H9 (cell line): ENCODE results near the gene SMIM9. TPM values are rescaled to one million over a fixed set of nuclear protein-coding genes. Genes with fewer than 3 reads are reported as not detected.

ENCODE experiments used
- DNase-seq: peaks from one replicate; pipeline ENCODE4 v3.0.0-alpha.2; 2017
- H2AFZ ChIP-seq: one replicate; pipeline ENCODE4 v1.6.1; 2013; ENCODE audit warnings: mild to moderate bottlenecking, low read length, control low read depth, moderate library complexity
- H2AK5ac ChIP-seq: 2 replicates; pipeline ENCODE4 v1.6.1; 2013; ENCODE audit warnings: low read length, control low read depth, mixed read lengths; ENCODE audit not compliant: insufficient read length
- H2BK120ac ChIP-seq: one replicate; pipeline ENCODE4 v1.6.1; 2013; ENCODE audit warnings: low read depth, mild to moderate bottlenecking, low read length, control low read depth, inconsistent platforms; ENCODE audit not compliant: poor library complexity, severe bottlenecking
- H2BK12ac ChIP-seq: 2 replicates; pipeline ENCODE4 v1.6.1; 2013; ENCODE audit warnings: low read length, control low read depth, mixed read lengths, low read depth; ENCODE audit not compliant: insufficient read length
- H2BK15ac ChIP-seq: 2 replicates; pipeline ENCODE4 v1.6.1; 2013; ENCODE audit warnings: low read depth, low read length, control low read depth
- H2BK20ac ChIP-seq: one replicate; pipeline ENCODE4 v1.6.1; 2013; ENCODE audit warnings: low read depth, mild to moderate bottlenecking, low read length, control low read depth, inconsistent platforms; ENCODE audit not compliant: poor library complexity, severe bottlenecking
- H2BK5ac ChIP-seq: 2 replicates; pipeline ENCODE4 v1.6.1; 2013; ENCODE audit warnings: low read length, control low read depth, mixed read lengths; ENCODE audit not compliant: insufficient read length
- H3K14ac ChIP-seq: 2 replicates; pipeline ENCODE4 v1.6.1; 2013; ENCODE audit warnings: low read length, control low read depth; ENCODE audit not compliant: insufficient read depth
- H3K18ac ChIP-seq: 2 replicates; pipeline ENCODE4 v1.6.1; 2013; ENCODE audit warnings: low read depth, mild to moderate bottlenecking, mixed read lengths, low read length, control low read depth; ENCODE audit not compliant: insufficient read length
- H3K23ac ChIP-seq: 2 replicates; pipeline ENCODE4 v1.6.1; 2013; ENCODE audit warnings: low read length, control low read depth, mixed read lengths, low read depth; ENCODE audit not compliant: insufficient read length
- H3K23me2 ChIP-seq: 2 replicates; pipeline ENCODE4 v1.6.1; 2013; ENCODE audit warnings: low read depth, mild to moderate bottlenecking, mixed read lengths, low read length, control low read depth; ENCODE audit not compliant: insufficient read length, poor library complexity, severe bottlenecking
- H3K27ac ChIP-seq: 2 replicates; pipeline ENCODE4 v1.5.1; 2013; ENCODE audit warnings: low read length, control low read depth, mixed read lengths, low read depth; ENCODE audit not compliant: insufficient read length
- H3K27me3 ChIP-seq: 2 replicates; pipeline ENCODE4 v1.6.1; 2013; ENCODE audit warnings: low read length, control low read depth, inconsistent platforms; ENCODE audit not compliant: insufficient read depth
- H3K4ac ChIP-seq: 2 replicates; pipeline ENCODE4 v1.6.1; 2013; ENCODE audit warnings: low read depth, mild to moderate bottlenecking, control low read depth, inconsistent platforms, low read length, moderate library complexity
- H3K4me1 ChIP-seq: 2 replicates; pipeline ENCODE4 v1.6.1; 2013; ENCODE audit warnings: low read length, control low read depth, inconsistent platforms; ENCODE audit not compliant: insufficient read depth
- H3K4me2 ChIP-seq: 2 replicates; pipeline ENCODE4 v1.6.1; 2013; ENCODE audit warnings: low read length, control low read depth, mixed read lengths; ENCODE audit not compliant: insufficient read length, insufficient read depth
- H3K56ac ChIP-seq: 2 replicates; pipeline ENCODE4 v1.6.1; 2013; ENCODE audit warnings: low read depth, mild to moderate bottlenecking, mixed read lengths, low read length, control low read depth; ENCODE audit not compliant: insufficient read length
- H3K79me1 ChIP-seq: 2 replicates; pipeline ENCODE4 v1.6.1; 2013; ENCODE audit warnings: low read depth, mild to moderate bottlenecking, moderate library complexity, low read length, control low read depth, inconsistent platforms; ENCODE audit not compliant: insufficient read depth, poor library complexity, severe bottlenecking
- H3K79me2 ChIP-seq: 2 replicates; pipeline ENCODE4 v1.6.1; 2013; ENCODE audit warnings: low read length, control low read depth, inconsistent platforms; ENCODE audit not compliant: insufficient read depth
- H3K9ac ChIP-seq: 2 replicates; pipeline ENCODE4 v1.6.1; 2013; ENCODE audit warnings: low read length, control low read depth, mixed read lengths; ENCODE audit not compliant: insufficient read length; ENCODE audit errors: extremely low read depth
- H3K9me3 ChIP-seq: one replicate; pipeline ENCODE4 v1.6.1; 2013; ENCODE audit warnings: low read depth, low read length, inconsistent platforms; ENCODE audit not compliant: control insufficient read depth
- H3T11ph ChIP-seq: one replicate; pipeline ENCODE4 v1.6.1; 2013; ENCODE audit warnings: mild to moderate bottlenecking, low read length, control low read depth, inconsistent platforms
- H4K20me1 ChIP-seq: one replicate; pipeline ENCODE4 v1.6.1; 2013; ENCODE audit not compliant: control insufficient read depth, insufficient read length, insufficient read depth
- H4K5ac ChIP-seq: 2 replicates; pipeline ENCODE4 v1.6.1; 2013; ENCODE audit warnings: low read depth, mild to moderate bottlenecking, mixed read lengths, low read length, control low read depth; ENCODE audit not compliant: insufficient read length
- H4K8ac ChIP-seq: replicated peaks from 2 replicates; pipeline ENCODE4 v1.6.1; 2013; ENCODE audit warnings: low read length, control low read depth, mixed read lengths, low read depth; ENCODE audit not compliant: insufficient read length
- H4K91ac ChIP-seq: 2 replicates; pipeline ENCODE4 v1.6.1; 2013; ENCODE audit warnings: low read depth, mild to moderate bottlenecking, moderate library complexity, mixed read lengths, low read length, control low read depth; ENCODE audit not compliant: insufficient read length
- H3K27ac Mint-ChIP-seq, 3 experiments: 2 replicates in 2 of 3; 3 replicates in 1 of 3; pipeline ENCODE4 v1.8.0; 2020 to 2021; ENCODE audit warnings: mixed read lengths in 3 of 3, mild to moderate bottlenecking in 1 of 3, moderate library complexity in 1 of 3
- H3K27me3 Mint-ChIP-seq: 2 replicates; pipeline ENCODE4 v1.8.0; 2021; ENCODE audit warnings: low read depth, mild to moderate bottlenecking, moderate library complexity, mixed read lengths
- H3K36me3 Mint-ChIP-seq, 3 experiments: 2 replicates in 2 of 3; 3 replicates in 1 of 3; pipeline ENCODE4 v1.8.0; 2020 to 2021; ENCODE audit warnings: low read depth in 3 of 3, mixed read lengths in 3 of 3; ENCODE audit not compliant: insufficient read depth in 1 of 3
- H3K4me1 Mint-ChIP-seq, 2 experiments: 2 replicates each; pipeline ENCODE4 v1.8.0; 2020; ENCODE audit warnings: mixed read lengths in 2 of 2
- H3K4me3 Mint-ChIP-seq, 2 experiments: 2 replicates in 1 of 2; 3 replicates in 1 of 2; pipeline ENCODE4 v1.8.0; 2020 to 2021; ENCODE audit warnings: mild to moderate bottlenecking in 2 of 2, mixed read lengths in 2 of 2, moderate library complexity in 1 of 2
- H3K9me3 Mint-ChIP-seq, 2 experiments: 2 replicates in 1 of 2; 3 replicates in 1 of 2; pipeline ENCODE4 v1.8.0; 2020; ENCODE audit warnings: mild to moderate bottlenecking in 2 of 2, mixed read lengths in 2 of 2, moderate library complexity in 1 of 2
- WGBS: extraction: QIAGEN DNeasy Blood & Tissue Kit; methylation state at CpG from one replicate; pipeline ENCODE4 v1.1.7; 2013; ENCODE audit warnings: missing lambda C conversion rate, low lambda C conversion rate, mixed read lengths; ENCODE audit not compliant: insufficient read length; ENCODE audit errors: extremely low coverage; 5-methylcytosine and 5-hydroxymethylcytosine counted together
- total RNA-seq: library from RNA; stranded (reverse); gene quantifications from 2 replicates; pipeline ENCODE4 v1.2.1, GENCODE V29; 2021
- TF ChIP-seq, protein P1 (sequence below): fragments of 200-600 bp; sonication (generic); conservative IDR thresholded peaks from 3 replicates; pipeline ENCODE4 v1.8.0; 2021; ENCODE audit warnings: antibody characterized with exemption, mild to moderate bottlenecking

SMIM9 gene
- total RNA-seq, 1 experiment from 2014 or later = not detected

DNA sequence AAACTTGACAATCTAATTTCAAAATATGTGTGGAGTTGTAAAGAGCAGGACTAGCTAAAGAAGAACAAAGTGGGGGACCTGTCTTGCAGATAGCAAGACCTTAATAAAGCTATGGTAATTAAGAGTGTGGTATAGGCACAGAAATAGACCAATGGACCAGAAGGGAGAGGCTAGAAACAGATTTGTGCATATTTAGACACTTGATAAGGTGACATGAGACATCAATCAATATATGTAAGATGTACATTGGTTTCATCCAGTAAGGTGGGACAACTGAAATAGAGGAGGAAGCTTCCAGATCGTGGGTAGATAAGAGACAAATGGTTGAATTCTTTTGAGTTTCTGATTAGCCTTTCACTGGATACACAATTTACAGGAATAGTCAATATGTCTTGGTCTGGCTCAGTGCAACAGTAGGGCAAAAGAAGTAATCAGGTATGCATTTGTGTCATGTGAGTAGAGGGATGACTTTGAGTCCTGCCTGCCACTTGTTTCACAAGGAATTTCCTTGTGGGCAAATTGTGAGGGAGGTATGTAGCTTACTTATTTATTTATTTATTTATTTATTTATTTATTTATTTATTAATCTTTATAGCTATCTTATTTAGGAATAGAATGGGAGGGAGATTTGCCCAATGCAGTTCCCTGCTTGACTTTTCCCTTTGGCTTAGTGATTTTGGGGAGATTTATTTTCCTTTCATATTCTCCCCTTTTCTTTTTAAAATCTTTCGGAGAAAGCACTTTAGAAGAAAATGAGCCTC is 21.9 kb downstream of the SMIM9 start:
- H2BK20ac ChIP-seq = no peak overlapping the region
- H3K9me3 ChIP-seq = peaks cover 11% of the 10 kb centered on the region
- H3K27me3 Mint-ChIP-seq = peaks cover 1% of the 10 kb centered on the region
- H3K79me2 ChIP-seq = no peaks in the 10 kb centered on the region
- no peak overlapping the region for H3K4me3 Mint-ChIP-seq
- no peak overlapping the region for H3K56ac ChIP-seq
- no peaks in the 10 kb centered on the region for H3K79me1 ChIP-seq
- WGBS = no CpG with 5 or more reads among the region's 2 CpGs
- no peak overlapping the region for H3K14ac ChIP-seq
- no peak overlapping the region for H3T11ph ChIP-seq
- H4K91ac ChIP-seq = no peak overlapping the region
- H3K4me1 ChIP-seq = no peaks in the 10 kb centered on the region
- H3K27ac Mint-ChIP-seq = no peak overlapping the region
- H4K20me1 ChIP-seq = no peaks in the 10 kb centered on the region
- peaks cover 5 to 11% of the 10 kb centered on the region in 2 experiments; a peak in 2 of 4 replicates for H3K4me1 Mint-ChIP-seq
- H3K18ac ChIP-seq = no peak overlapping the region
- no peak overlapping the region for H2BK120ac ChIP-seq
- H3K23ac ChIP-seq = no peak overlapping the region
- no peak overlapping the region for H3K4me2 ChIP-seq
- H3K23me2 ChIP-seq = no peaks in the 10 kb centered on the region
- no peak overlapping the region for H2AFZ ChIP-seq
- no peak overlapping the region for H4K8ac ChIP-seq
- no peak overlapping the region for H3K4ac ChIP-seq
- no peak overlapping the region for H3K9ac ChIP-seq
- peaks cover 13 to 22% (median 15%) of the 10 kb centered on the region in 3 experiments for H3K36me3 Mint-ChIP-seq
- H2BK15ac ChIP-seq = no peak overlapping the region
- TF ChIP-seq, protein P1, sequence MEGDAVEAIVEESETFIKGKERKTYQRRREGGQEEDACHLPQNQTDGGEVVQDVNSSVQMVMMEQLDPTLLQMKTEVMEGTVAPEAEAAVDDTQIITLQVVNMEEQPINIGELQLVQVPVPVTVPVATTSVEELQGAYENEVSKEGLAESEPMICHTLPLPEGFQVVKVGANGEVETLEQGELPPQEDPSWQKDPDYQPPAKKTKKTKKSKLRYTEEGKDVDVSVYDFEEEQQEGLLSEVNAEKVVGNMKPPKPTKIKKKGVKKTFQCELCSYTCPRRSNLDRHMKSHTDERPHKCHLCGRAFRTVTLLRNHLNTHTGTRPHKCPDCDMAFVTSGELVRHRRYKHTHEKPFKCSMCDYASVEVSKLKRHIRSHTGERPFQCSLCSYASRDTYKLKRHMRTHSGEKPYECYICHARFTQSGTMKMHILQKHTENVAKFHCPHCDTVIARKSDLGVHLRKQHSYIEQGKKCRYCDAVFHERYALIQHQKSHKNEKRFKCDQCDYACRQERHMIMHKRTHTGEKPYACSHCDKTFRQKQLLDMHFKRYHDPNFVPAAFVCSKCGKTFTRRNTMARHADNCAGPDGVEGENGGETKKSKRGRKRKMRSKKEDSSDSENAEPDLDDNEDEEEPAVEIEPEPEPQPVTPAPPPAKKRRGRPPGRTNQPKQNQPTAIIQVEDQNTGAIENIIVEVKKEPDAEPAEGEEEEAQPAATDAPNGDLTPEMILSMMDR = no peak
- H3K27ac ChIP-seq = no peak overlapping the region
- H3K27me3 ChIP-seq = no peaks in the 10 kb centered on the region
- DNase-seq = no peak
- H2BK5ac ChIP-seq = no peak overlapping the region
- H2BK12ac ChIP-seq = no peak overlapping the region
- H3K9me3 Mint-ChIP-seq = peaks cover 54 to 60% of the 10 kb centered on the region in 2 experiments
- H2AK5ac ChIP-seq = no peak overlapping the region
- H4K5ac ChIP-seq = no peak overlapping the region
